SK-N-SH (cell line): ENCODE data around the gene NRL. TPM values are rescaled to one million over a fixed set of nuclear protein-coding genes. Genes with fewer than 3 reads are reported as not detected.

ENCODE experiments used
- CTCF ChIA-PET: fragments of 300-600, 350-600 bp; formaldehyde crosslinking; extraction: SDS; loops from one replicate; lab custom pipeline; 2021; lab: Yijun Ruan, JAX
- POLR2A ChIA-PET: fragments of 350-600 bp; sonication (Branson Sonifier 250); formaldehyde crosslinking; extraction: SDS; loops from one replicate; lab custom pipeline; 2020; ENCODE audit warnings: antibody characterized with exemption, inconsistent platforms; lab: Yijun Ruan, JAX
- DNase-seq: peaks from one replicate; pipeline ENCODE4 v3.0.0; 2012
- H2AFZ ChIP-seq: fragments of 200-600 bp; sonication (generic); 2 replicates; pipeline ENCODE4 v1.8.1; 2016; ENCODE audit warnings: antibody characterized with exemption, mild to moderate bottlenecking, low read depth
- H3F3A ChIP-seq: fragments of 200-600 bp; sonication (generic); replicated peaks from 2 replicates; pipeline ENCODE3; 2016; ENCODE audit warnings: antibody characterized with exemption, mild to moderate bottlenecking; ENCODE audit not compliant: insufficient read depth
- H3K27ac ChIP-seq, 2 experiments: fragments of 200-500 bp in 1 of 2; fragments of 200-600 bp in 1 of 2; sonication (Bioruptor generic) in 1 of 2; sonication (generic), shearing (Covaris generic) in 1 of 2; 2 replicates each; pipeline versions ENCODE4 v1.5.1 to v1.6.1; 2014 to 2016; ENCODE audit warnings: low read depth in 2 of 2, inconsistent platforms in 1 of 2, low read length in 1 of 2, mild to moderate bottlenecking in 1 of 2, mixed read lengths in 1 of 2
- H3K27me3 ChIP-seq: fragments of 200-600 bp; sonication (generic), shearing (Covaris generic); 2 replicates; pipeline ENCODE4 v1.6.1; 2016; ENCODE audit warnings: mixed run types; ENCODE audit not compliant: insufficient read depth
- H3K36me3 ChIP-seq, 2 experiments: fragments of 200-500 bp in 1 of 2; fragments of 200-600 bp in 1 of 2; sonication (Bioruptor generic) in 1 of 2; sonication (generic) in 1 of 2; replicated peaks in 1 of 2; 2 replicates each; pipeline versions ENCODE3 to v1.5.1; 2014 to 2016; ENCODE audit warnings: low read length in 1 of 2, mild to moderate bottlenecking in 1 of 2; ENCODE audit not compliant: insufficient read depth in 2 of 2, control insufficient read depth in 1 of 2
- H3K4me1 ChIP-seq, 2 experiments: fragments of 200-500 bp in 1 of 2; fragments of 200-600 bp in 1 of 2; sonication (Bioruptor generic) in 1 of 2; sonication (generic), shearing (Covaris generic) in 1 of 2; 2 replicates each; pipeline versions ENCODE4 v1.5.1 to v1.6.1; 2014 to 2016; ENCODE audit warnings: low read depth in 1 of 2, low read length in 1 of 2, mixed run types in 1 of 2; ENCODE audit not compliant: insufficient read depth in 2 of 2, control insufficient read depth in 1 of 2
- H3K4me2 ChIP-seq: fragments of 200-600 bp; sonication (generic), shearing (Covaris generic); 2 replicates; pipeline ENCODE4 v1.6.1; 2017; ENCODE audit warnings: mixed run types
- H3K4me3 ChIP-seq, 2 experiments: fragments of 200-500 bp in 1 of 2; fragments of 200-600 bp in 1 of 2; sonication (Bioruptor generic) in 1 of 2; sonication (generic), shearing (Covaris generic) in 1 of 2; 2 replicates each; pipeline versions ENCODE4 v1.5.1 to v1.8.1; 2014 to 2016; ENCODE audit warnings: low read depth in 2 of 2, inconsistent platforms in 1 of 2, low read length in 1 of 2, mild to moderate bottlenecking in 1 of 2, mixed read lengths in 1 of 2, moderate library complexity in 1 of 2
- H3K79me2 ChIP-seq: fragments of 200-600 bp; sonication (generic); 2 replicates; pipeline ENCODE4 v1.8.1; 2017; ENCODE audit warnings: mild to moderate bottlenecking; ENCODE audit not compliant: insufficient read depth
- H3K9ac ChIP-seq: fragments of 200-600 bp; sonication (generic); 2 replicates; pipeline ENCODE4 v1.6.1; 2017; ENCODE audit warnings: mixed run types
- H3K9me2 ChIP-seq: fragments of 200-600 bp; sonication (generic); 2 replicates; pipeline ENCODE4 v1.6.1; 2017; ENCODE audit warnings: mixed run types
- H3K9me3 ChIP-seq: fragments of 200-600 bp; sonication (generic); 2 replicates; pipeline ENCODE4 v1.6.1; 2017; ENCODE audit warnings: mixed run types, mild to moderate bottlenecking, moderate library complexity
- H4K20me1 ChIP-seq: fragments of 200-600 bp; sonication (generic); 2 replicates; pipeline ENCODE4 v1.6.1; 2017; ENCODE audit warnings: mild to moderate bottlenecking, mixed run types; ENCODE audit not compliant: insufficient read depth
- MAX ChIP-seq: IDR thresholded peaks from 2 replicates; pipeline ENCODE4 v1.4.0; 2012; ENCODE audit warnings: low read depth
- MXI1 ChIP-seq: IDR thresholded peaks from 2 replicates; pipeline ENCODE4 v1.6.1; 2012; ENCODE audit warnings: mild to moderate bottlenecking, low read depth, low read length, improper control_type of control experiment
- NFIC ChIP-seq: IDR thresholded peaks from 2 replicates; pipeline ENCODE4 v1.4.0; 2012; ENCODE audit warnings: borderline replicate concordance
- PBX3 ChIP-seq: IDR thresholded peaks from 2 replicates; pipeline ENCODE4; 2012
- POLR2AphosphoS5 ChIP-seq: IDR thresholded peaks from 2 replicates; pipeline ENCODE4 v1.6.1; 2012; ENCODE audit warnings: low read depth, low read length
- TAF1 ChIP-seq: IDR thresholded peaks from 2 replicates; pipeline ENCODE4 v1.6.1; 2012; ENCODE audit warnings: low read depth, mild to moderate bottlenecking, low read length, moderate library complexity, borderline replicate concordance
- USF2 ChIP-seq: fragments of 150-350 bp; IDR thresholded peaks from 2 replicates; pipeline ENCODE4 v1.6.1; 2017; ENCODE audit warnings: antibody characterized with exemption, low read length, low read depth, borderline replicate concordance
- WGBS: methylation state at CpG from one replicate; pipeline ENCODE4 v1.1.6; 2017; ENCODE audit warnings: low lambda C conversion rate; 5-methylcytosine and 5-hydroxymethylcytosine counted together
- polyA plus RNA-seq, 3 experiments: library from polyadenylated mRNA; depleted of rRNA; stranded (reverse); fragments of >200 nt; gene quantifications; 2 replicates each; pipeline ENCODE4 v1.2.3, GENCODE V29; 2012
- TF ChIP-seq, protein P1 (sequence below): IDR thresholded peaks from 2 replicates; pipeline ENCODE4 v1.4.0; 2012; ENCODE audit warnings: low read depth, borderline replicate concordance
- TF ChIP-seq, protein P2 (sequence below): IDR thresholded peaks from 2 replicates; pipeline ENCODE4 v1.4.0; 2012; ENCODE audit warnings: low read depth, borderline replicate concordance

NRL gene
- polyA plus RNA-seq, 1 of the 3 experiments (the other 2 are of a cell fraction): 0.76 TPM

GRCh38 chr14:24095271-24096068, 19.3 kb downstream of the NRL start:
- WGBS: 34% methylated on average over 7 of the region's 12 CpGs
- Histone ChIP-seq H3K9ac (peak overlapping the region; percentile 92), H2AFZ (no peak overlapping the region; the same call in 1 of the 2 replicates)

More at GRCh38 chr14:24095271-24096068, 19.3 kb downstream of the NRL start:
- peak overlapping the region; percentile 80 to 92 for H3K4me3 ChIP-seq
- TF ChIP-seq, protein P1, sequence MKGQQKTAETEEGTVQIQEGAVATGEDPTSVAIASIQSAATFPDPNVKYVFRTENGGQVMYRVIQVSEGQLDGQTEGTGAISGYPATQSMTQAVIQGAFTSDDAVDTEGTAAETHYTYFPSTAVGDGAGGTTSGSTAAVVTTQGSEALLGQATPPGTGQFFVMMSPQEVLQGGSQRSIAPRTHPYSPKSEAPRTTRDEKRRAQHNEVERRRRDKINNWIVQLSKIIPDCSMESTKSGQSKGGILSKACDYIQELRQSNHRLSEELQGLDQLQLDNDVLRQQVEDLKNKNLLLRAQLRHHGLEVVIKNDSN: peak; percentile 85; the same call in 1 of the 2 replicates
- TF ChIP-seq, protein P2, sequence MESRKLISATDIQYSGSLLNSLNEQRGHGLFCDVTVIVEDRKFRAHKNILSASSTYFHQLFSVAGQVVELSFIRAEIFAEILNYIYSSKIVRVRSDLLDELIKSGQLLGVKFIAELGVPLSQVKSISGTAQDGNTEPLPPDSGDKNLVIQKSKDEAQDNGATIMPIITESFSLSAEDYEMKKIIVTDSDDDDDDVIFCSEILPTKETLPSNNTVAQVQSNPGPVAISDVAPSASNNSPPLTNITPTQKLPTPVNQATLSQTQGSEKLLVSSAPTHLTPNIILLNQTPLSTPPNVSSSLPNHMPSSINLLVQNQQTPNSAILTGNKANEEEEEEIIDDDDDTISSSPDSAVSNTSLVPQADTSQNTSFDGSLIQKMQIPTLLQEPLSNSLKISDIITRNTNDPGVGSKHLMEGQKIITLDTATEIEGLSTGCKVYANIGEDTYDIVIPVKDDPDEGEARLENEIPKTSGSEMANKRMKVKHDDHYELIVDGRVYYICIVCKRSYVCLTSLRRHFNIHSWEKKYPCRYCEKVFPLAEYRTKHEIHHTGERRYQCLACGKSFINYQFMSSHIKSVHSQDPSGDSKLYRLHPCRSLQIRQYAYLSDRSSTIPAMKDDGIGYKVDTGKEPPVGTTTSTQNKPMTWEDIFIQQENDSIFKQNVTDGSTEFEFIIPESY: no peak
- TF ChIP-seq POLR2AphosphoS5 (peak; percentile 36; the same call in 1 of the 2 replicates), PBX3 (no peak), TAF1 (peak; percentile 35; the same call in 1 of the 2 replicates), MAX (peak; percentile 66; the same call in 1 of the 2 replicates), NFIC (no peak), MXI1 (peak; percentile 65; the same call in 1 of the 2 replicates), USF2 (peak; percentile 44; the same call in 1 of the 2 replicates)
- peaks cover 3 to 6% of the 10 kb centered on the region in 2 experiments for H3K36me3 ChIP-seq
- H3K4me2 ChIP-seq: peak overlapping the region; percentile 100
- H3K9me2 ChIP-seq: no peaks in the 10 kb centered on the region
- H3F3A ChIP-seq: peaks cover 3% of the 10 kb centered on the region
- no peaks in the 10 kb centered on the region for H4K20me1 ChIP-seq
- DNase-seq: peak; percentile 78
- POLR2A ChIA-PET: interaction anchor here (0.7 to 6.2 kb wide), 10 partner anchors 11 to 65 kb away, joined by 3 to 46 read pairs (median 12); partner anchors contain the start of genes CARMIL3, DCAF11, IRF9 and NRL
- H3K79me2 ChIP-seq: peaks cover 16% of the 10 kb centered on the region
- H3K27ac ChIP-seq: peak overlapping the region; percentile 73 to 93; a peak in 3 of 4 replicates
- H3K9me3 ChIP-seq: no peaks in the 10 kb centered on the region
- H3K27me3 ChIP-seq: no peaks in the 10 kb centered on the region
- H3K4me1 ChIP-seq: peaks cover 12 to 16% of the 10 kb centered on the region in 2 experiments; a peak in 2 of 4 replicates
- CTCF ChIA-PET: interaction anchor here (0.6 to 25.4 kb wide), 6 partner anchors 11 to 506 kb away, joined by 3 to 1159 read pairs (median 4); partner anchors contain the start of genes CARMIL3, CPNE6 and PSME2
